ENCODE results near the gene SEPTIN2.

DNA sequence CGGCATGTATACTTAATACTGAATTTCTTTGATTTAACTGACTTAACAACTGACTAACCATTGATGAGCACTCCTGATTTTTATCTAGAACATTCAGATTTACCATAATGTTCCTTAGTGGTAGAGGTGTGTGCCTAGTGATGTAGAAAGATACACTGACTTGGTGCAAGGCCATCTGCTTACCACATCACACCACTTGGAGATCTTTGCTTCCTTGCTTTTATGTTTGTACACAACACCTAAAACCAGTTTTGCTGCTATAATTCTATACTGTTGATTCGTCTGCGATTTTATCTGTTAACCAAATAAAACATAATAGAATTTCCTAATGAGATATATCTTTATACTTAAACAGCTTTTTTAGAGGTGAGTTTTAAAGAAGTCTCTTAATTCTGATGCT is 36.5 kb downstream of the SEPTIN2 start:
- no peak for TF ChIP-seq MXD4 (CRISPR knock-in tag; IDR thresholded peaks at IDR 0.05; ENCODE audit: borderline replicate concordance)
- TF ChIP-seq, protein P1, sequence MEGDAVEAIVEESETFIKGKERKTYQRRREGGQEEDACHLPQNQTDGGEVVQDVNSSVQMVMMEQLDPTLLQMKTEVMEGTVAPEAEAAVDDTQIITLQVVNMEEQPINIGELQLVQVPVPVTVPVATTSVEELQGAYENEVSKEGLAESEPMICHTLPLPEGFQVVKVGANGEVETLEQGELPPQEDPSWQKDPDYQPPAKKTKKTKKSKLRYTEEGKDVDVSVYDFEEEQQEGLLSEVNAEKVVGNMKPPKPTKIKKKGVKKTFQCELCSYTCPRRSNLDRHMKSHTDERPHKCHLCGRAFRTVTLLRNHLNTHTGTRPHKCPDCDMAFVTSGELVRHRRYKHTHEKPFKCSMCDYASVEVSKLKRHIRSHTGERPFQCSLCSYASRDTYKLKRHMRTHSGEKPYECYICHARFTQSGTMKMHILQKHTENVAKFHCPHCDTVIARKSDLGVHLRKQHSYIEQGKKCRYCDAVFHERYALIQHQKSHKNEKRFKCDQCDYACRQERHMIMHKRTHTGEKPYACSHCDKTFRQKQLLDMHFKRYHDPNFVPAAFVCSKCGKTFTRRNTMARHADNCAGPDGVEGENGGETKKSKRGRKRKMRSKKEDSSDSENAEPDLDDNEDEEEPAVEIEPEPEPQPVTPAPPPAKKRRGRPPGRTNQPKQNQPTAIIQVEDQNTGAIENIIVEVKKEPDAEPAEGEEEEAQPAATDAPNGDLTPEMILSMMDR (IDR thresholded peaks at IDR 0.05), result no peak
- TF ChIP-seq, protein P2, sequence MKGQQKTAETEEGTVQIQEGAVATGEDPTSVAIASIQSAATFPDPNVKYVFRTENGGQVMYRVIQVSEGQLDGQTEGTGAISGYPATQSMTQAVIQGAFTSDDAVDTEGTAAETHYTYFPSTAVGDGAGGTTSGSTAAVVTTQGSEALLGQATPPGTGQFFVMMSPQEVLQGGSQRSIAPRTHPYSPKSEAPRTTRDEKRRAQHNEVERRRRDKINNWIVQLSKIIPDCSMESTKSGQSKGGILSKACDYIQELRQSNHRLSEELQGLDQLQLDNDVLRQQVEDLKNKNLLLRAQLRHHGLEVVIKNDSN (CRISPR knock-in tag; IDR thresholded peaks at IDR 0.05), result no peak
- TF ChIP-seq ARID4B (CRISPR knock-in tag; IDR thresholded peaks at IDR 0.05; ENCODE audit: borderline replicate concordance), result no peak
- TF ChIP-seq ESRRA (CRISPR knock-in tag; IDR thresholded peaks at IDR 0.05; ENCODE audit: borderline replicate concordance), result no peak
- TF ChIP-seq ZNF138 (CRISPR knock-in tag; conservative IDR thresholded peaks at IDR 0.05), result no peak
- TF ChIP-seq JUN (CRISPR knock-in tag; IDR thresholded peaks at IDR 0.05), result no peak
- TF ChIP-seq JAZF1 (CRISPR knock-in tag; IDR thresholded peaks at IDR 0.05), result no peak
- no peak for TF ChIP-seq SP1 (CRISPR knock-in tag; conservative IDR thresholded peaks at IDR 0.05)
